Esophagus squamous epithelium (tissue), 5 donors: ENCODE data around the gene CHRNB4. TPM values are rescaled to one million over a fixed set of nuclear protein-coding genes. Genes with fewer than 3 reads are reported as not detected.

Source experiments
- DNase-seq: peaks from one replicate; lab custom pipeline; 2025; lab: John Stamatoyannopoulos, UW
- H3K27ac ChIP-seq, 4 donors: fragments of 200-600 bp; sonication (generic); one replicate each; pipeline ENCODE4 v1.5.1; 2016 to 2019; ENCODE audit warnings: mild to moderate bottlenecking in 1 of 4
- H3K27me3 ChIP-seq, 4 donors: fragments of 200-600 bp; sonication (generic); 1 replicate in 3 of 4; 2 replicates in 1 of 4; pipeline versions ENCODE4 v1.5.1 to v1.6.0; 2017 to 2021; ENCODE audit warnings: antibody characterized with exemption in 1 of 4
- H3K36me3 ChIP-seq, 3 donors: fragments of 200-600 bp; sonication (generic); one replicate each; pipeline ENCODE4 v1.5.1; 2016 to 2019
- H3K4me1 ChIP-seq, 3 donors: fragments of 200-600 bp; sonication (generic); one replicate each; pipeline ENCODE4 v1.5.1; 2017 to 2019
- H3K4me3 ChIP-seq, 4 donors: fragments of 200-600 bp; sonication (generic); 1 replicate in 3 of 4; 2 replicates in 1 of 4; pipeline ENCODE4 v1.5.1; 2016 to 2019; ENCODE audit warnings: mild to moderate bottlenecking in 2 of 4, moderate library complexity in 1 of 4
- H3K9me3 ChIP-seq, 3 donors: fragments of 200-600 bp; sonication (generic); one replicate each; pipeline ENCODE4 v1.5.1; 2016 to 2019
- POLR2A ChIP-seq, 4 donors: fragments of 450-650 bp; IDR thresholded peaks; one replicate each; pipeline ENCODE4 v1.6.1; 2017; ENCODE audit warnings: antibody characterized with exemption in 4 of 4, mild to moderate bottlenecking in 4 of 4, moderate library complexity in 3 of 4
- WGBS, 2 donors: methylation state at CpG; one replicate each; pipeline ENCODE4 v1.1.5; 2018; 5-methylcytosine and 5-hydroxymethylcytosine counted together
- intact Hi-C: fragments of 100-400 bp; cut with DNase I; formaldehyde crosslinking; loops from one replicate; pipeline ENCODE4 v1.15.0; 2022
- total RNA-seq, 4 donors: library from RNA; depleted of rRNA; stranded (reverse); fragments of >200 nt; gene quantifications; one replicate each; pipeline ENCODE4 v1.1.0, GENCODE V29; 2016
- TF ChIP-seq, protein P1 (sequence below), 6 experiments: fragments of 450-650 bp in 4 of 6; fragments of 200-600 bp in 2 of 6; sonication (generic) in 2 of 6; IDR thresholded peaks; one replicate each; pipeline ENCODE4 v1.5.1; 2016 to 2019; ENCODE audit warnings: antibody characterized with exemption in 6 of 6, mild to moderate bottlenecking in 4 of 6, moderate library complexity in 4 of 6
- donor health status: DM: yes; HTN: yes; CAD: no.

Gene CHRNB4
- total RNA-seq, 4 donors from 2014 or later: 0.09 to 0.72 (median 0.43) TPM

DNA sequence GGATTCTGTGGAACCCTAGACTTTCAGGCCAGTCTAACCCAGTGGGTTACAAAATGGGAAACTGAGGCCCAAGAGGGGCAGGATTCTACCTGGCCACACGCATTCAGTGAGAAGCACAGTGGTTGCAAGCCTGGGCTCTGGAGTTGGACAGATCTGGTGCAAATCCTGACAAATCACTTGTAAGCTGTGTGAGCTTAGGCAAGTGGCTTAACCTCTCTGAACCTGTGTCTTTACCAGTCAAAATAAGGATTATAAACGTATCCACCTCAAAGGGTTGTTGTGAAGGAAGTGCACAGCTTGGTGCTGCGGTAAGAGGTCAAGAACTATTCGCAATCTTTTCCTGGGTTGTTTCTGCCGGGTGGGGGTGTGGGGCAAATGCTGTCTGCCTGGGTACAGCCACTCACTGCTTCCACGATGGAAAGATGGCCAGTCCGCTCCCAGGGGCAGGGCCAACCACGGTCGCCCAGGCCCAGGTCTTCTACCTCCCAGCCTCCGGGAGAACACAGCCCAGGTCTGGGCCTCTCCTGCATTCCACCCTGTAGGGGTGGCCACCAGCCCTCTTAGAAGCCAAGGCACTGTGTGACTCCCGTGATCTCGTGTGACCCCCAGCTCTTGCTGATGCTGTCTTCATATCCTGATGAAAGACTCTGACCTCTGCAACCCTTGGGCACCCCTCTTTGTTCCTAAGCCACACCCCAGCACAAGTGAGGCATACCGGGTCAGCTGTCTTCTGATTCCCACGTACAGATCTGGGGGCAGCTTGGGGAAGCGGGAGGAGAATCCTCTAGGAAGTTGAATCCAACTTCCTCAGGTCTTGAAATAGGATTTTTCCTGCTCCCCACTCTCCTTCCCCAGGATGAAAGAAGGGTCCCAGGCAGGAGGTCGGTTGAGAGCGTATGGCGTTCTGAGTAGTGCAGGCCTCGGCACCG, 21.7 kb downstream of the CHRNB4 start:
- H3K36me3 ChIP-seq: no peaks in the 10 kb centered on the region
- H3K27me3 ChIP-seq: peaks cover 12 to 57% (median 19%) of the 10 kb centered on the region in 4 donors
- H3K4me3 ChIP-seq: no peak overlapping the region
- 56 to 65% methylated on average over 11 to 17 of the region's 20 CpGs for WGBS, 2 donors
- no peaks in the 10 kb centered on the region for H3K9me3 ChIP-seq
- intact Hi-C loops: loop anchor here (5.0 kb wide), 1 partner anchor 93 kb away; no protein-coding TSS in a partner anchor
- peaks cover 9 to 30% (median 15%) of the 10 kb centered on the region in 3 donors for H3K4me1 ChIP-seq
- DNase-seq: no peak
- TF ChIP-seq, protein P1, sequence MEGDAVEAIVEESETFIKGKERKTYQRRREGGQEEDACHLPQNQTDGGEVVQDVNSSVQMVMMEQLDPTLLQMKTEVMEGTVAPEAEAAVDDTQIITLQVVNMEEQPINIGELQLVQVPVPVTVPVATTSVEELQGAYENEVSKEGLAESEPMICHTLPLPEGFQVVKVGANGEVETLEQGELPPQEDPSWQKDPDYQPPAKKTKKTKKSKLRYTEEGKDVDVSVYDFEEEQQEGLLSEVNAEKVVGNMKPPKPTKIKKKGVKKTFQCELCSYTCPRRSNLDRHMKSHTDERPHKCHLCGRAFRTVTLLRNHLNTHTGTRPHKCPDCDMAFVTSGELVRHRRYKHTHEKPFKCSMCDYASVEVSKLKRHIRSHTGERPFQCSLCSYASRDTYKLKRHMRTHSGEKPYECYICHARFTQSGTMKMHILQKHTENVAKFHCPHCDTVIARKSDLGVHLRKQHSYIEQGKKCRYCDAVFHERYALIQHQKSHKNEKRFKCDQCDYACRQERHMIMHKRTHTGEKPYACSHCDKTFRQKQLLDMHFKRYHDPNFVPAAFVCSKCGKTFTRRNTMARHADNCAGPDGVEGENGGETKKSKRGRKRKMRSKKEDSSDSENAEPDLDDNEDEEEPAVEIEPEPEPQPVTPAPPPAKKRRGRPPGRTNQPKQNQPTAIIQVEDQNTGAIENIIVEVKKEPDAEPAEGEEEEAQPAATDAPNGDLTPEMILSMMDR (IDR thresholded peaks at IDR 0.05): no peak
- TF ChIP-seq POLR2A (IDR thresholded peaks at IDR 0.05): no peak
- H3K27ac ChIP-seq: no peak overlapping the region

DNA sequence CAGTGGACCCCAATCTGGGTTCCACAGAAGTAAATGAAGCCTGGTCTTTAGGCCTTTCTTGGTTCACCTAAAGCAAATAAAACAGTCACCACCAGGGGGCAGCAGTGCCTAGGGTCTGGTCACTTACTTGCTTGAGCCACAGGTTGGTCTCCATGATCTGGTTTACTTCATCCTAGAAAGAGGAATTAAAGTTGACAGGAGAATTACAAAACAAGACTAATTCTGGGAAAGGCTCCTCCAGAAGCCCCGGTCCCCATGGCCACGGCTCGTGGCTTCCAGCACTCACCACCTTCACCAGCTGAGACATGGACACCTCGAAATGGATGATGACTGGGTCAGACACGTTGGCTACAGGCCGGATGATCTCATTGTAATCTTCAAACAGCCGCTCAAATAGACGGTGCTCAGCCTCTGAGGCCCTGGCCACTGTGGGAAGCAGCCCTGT, 22.5 kb downstream of the CHRNB4 start:
- Histone ChIP-seq H3K9me3 (no peaks in the 10 kb centered on the region), H3K4me1 (peaks cover 9 to 30% (median 15%) of the 10 kb centered on the region in 3 donors), H3K4me3 (no peak overlapping the region), H3K27me3 (peaks cover 12 to 51% (median 19%) of the 10 kb centered on the region in 4 donors), H3K36me3 (no peaks in the 10 kb centered on the region), H3K27ac (no peak overlapping the region)
- peak; percentile 20 for DNase-seq
- TF ChIP-seq POLR2A (IDR thresholded peaks at IDR 0.05): no peak
- TF ChIP-seq, protein P1 (IDR thresholded peaks at IDR 0.05): peak; percentile 78 to 89 (median 82)
- 12 to 15% methylated on average over 4 to 6 of the region's 8 CpGs for WGBS, 2 donors
- intact Hi-C loops: loop anchor here (5.0 kb wide), 1 partner anchor 94 kb away; no protein-coding TSS in a partner anchor

DNA sequence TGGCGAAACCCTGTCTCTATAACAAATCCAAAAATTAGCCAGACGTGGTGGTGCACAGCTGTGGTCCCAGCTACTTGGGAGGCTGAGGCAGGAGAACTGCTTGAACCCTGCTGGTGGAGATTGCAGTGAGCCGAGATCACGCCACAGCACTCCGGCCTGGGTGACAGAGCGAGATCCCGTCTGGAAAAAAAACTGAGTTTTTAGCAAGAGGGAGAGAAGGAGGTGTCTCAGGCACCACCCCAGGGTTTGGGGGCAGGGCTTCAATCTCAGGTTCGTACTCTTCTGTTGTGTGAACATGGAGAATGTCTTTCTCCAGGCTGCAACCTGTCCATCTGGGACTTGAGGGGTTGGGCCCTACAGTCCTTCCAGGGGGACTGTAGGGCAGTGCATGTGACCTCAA, 22.9 kb downstream of the CHRNB4 start:
- Histone ChIP-seq H3K9me3 (no peaks in the 10 kb centered on the region), H3K36me3 (no peaks in the 10 kb centered on the region), H3K4me1 (peaks cover 9 to 30% (median 15%) of the 10 kb centered on the region in 3 donors), H3K4me3 (no peak overlapping the region), H3K27me3 (peaks cover 12 to 46% (median 19%) of the 10 kb centered on the region in 4 donors), H3K27ac (no peak overlapping the region)
- no peak for DNase-seq
- WGBS, 2 donors: 77 to 83% methylated on average over 7 of the region's 8 CpGs
- intact Hi-C loops: loop anchor here (5.0 kb wide), 1 partner anchor 94 kb away; no protein-coding TSS in a partner anchor
- TF ChIP-seq, protein P1 (IDR thresholded peaks at IDR 0.05): no peak
- no peak for TF ChIP-seq POLR2A (IDR thresholded peaks at IDR 0.05)

DNA sequence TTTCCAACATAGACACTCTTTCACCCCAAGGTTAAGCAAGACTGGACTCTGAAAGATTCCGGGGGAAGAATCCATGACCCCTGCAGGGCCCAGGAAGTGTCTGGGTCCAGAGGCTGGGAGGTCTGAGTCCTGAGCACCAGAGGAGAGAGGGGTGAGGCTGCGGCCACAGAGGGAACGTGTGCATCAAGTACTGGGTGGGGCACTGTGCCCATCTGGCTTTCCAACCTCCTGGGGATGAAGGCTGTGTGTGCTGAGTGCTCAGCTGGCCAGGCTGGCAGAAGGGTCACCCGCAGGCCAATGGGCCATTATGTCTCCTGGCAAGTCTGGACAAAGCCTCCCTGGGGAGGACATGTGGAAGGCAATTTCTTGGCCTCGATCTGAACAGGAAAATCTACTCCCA, 23.5 kb downstream of the CHRNB4 start:
- H3K27me3 ChIP-seq: peaks cover 12 to 41% (median 19%) of the 10 kb centered on the region in 4 donors
- no peak for DNase-seq
- intact Hi-C loops: loop anchor here (5.0 kb wide), 1 partner anchor 95 kb away; no protein-coding TSS in a partner anchor
- H3K9me3 ChIP-seq: no peaks in the 10 kb centered on the region
- H3K4me1 ChIP-seq: peaks cover 9 to 30% (median 15%) of the 10 kb centered on the region in 3 donors
- H3K36me3 ChIP-seq: no peaks in the 10 kb centered on the region
- no peak overlapping the region for H3K27ac ChIP-seq
- TF ChIP-seq POLR2A (IDR thresholded peaks at IDR 0.05): no peak
- TF ChIP-seq, protein P1 (IDR thresholded peaks at IDR 0.05): no peak
- H3K4me3 ChIP-seq: no peak overlapping the region
- WGBS, 2 donors: 69 to 71% methylated on average over 1 to 4 of the region's 5 CpGs
